Posterior vena cava (tissue), 2 donors: ENCODE results near the gene STUM. TPM values are rescaled to one million over a fixed set of nuclear protein-coding genes. Genes with fewer than 3 reads are reported as not detected.
"Not testable (repeated sequence)": the region's sequence is repeated elsewhere in the genome, so short reads cannot be mapped to it uniquely, and the experiment has no call there.

Source experiments
- DNase-seq: peaks from one replicate; pipeline ENCODE4 v3.0.0-alpha.2; 2020; ENCODE audit warnings: low spot score
- intact Hi-C, 2 donors: fragments of 100-400 bp; cut with DNase I; formaldehyde crosslinking; loops; one replicate each; pipeline versions ENCODE4 v1.14.1 to v1.14.2; 2022 to 2023
- long read RNA-seq, 2 donors: library from polyadenylated mRNA; unstranded; transcript quantifications; one replicate each; pipeline ENCODE4 v2.0.0, GENCODE V29; 2020 to 2021
- total RNA-seq, 2 donors: library from RNA; stranded (reverse); fragmentation: NEBNext Ultra II Directional; extraction: Animal tissue kit (Norgen Biotek cat#: 25700); gene quantifications; one replicate each; pipeline ENCODE4 v1.2.1, GENCODE V29; 2021
- donor health status: DM: yes; HTN: yes; CAD: no.
- donor health status: DM: yes; HTN: yes; CAD: no.

STUM gene, protein sequence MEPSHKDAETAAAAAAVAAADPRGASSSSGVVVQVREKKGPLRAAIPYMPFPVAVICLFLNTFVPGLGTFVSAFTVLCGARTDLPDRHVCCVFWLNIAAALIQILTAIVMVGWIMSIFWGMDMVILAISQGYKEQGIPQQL
- 1 to 10 TPM; 3.9 to 6.8 TPM for total RNA-seq
- long read RNA-seq, donor 1, partial matches to known transcripts = 0 of 1 reads
- long read RNA-seq, donor 1, other reads (novel, unspliced or antisense) = 1 of 1 reads
- long read RNA-seq, donor 2, partial matches to known transcripts = 0 of 3 reads
- long read RNA-seq, donor 2, other reads (novel, unspliced or antisense) = 3 of 3 reads

DNA sequence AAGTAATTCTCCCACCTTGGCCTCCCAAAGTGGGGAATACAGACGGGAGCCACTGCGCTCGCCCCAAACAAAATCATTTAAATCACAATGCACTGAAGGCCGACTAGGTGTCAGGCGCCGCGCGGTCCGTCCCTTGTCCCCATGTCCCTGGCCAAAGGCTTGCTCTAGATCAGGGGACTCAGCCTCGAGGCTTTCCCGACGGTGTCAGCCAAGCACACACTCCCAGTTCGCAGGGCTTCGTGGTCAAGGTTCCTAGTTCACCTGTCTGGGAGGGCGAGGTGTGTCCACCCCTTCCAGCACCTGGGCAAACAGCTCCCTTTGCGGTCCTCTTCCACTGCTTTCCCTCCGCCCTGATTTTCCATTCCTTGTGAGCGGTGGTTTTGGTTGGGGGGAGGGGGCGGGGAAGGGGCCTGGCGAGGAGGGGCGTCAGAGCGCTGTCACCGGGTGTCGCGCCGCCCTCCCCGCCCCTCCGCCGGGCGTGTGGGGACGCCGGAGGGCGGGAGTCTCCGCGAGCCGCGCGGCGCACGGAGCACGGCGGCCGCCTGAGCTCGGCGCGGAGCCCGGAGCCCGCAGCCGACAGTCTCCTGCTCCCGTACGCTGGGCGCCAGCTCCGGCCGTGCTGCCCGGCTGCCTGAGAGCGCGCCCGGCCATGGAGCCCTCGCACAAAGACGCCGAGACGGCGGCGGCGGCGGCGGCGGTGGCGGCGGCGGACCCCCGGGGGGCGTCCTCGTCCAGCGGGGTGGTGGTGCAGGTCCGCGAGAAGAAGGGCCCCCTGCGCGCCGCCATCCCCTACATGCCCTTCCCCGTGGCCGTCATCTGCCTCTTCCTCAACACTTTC, at the start of gene STUM:
Gene STUM (plus strand): TSS at position 509 of the 838 bp plus-strand sequence. CDS start 141 bp downstream, at position 650.
- no peak for DNase-seq
- intact Hi-C loops = loop anchor here (1.0 to 10.0 kb wide), 3 partner anchors 57 to 276 kb away; no protein-coding TSS in a partner anchor

DNA sequence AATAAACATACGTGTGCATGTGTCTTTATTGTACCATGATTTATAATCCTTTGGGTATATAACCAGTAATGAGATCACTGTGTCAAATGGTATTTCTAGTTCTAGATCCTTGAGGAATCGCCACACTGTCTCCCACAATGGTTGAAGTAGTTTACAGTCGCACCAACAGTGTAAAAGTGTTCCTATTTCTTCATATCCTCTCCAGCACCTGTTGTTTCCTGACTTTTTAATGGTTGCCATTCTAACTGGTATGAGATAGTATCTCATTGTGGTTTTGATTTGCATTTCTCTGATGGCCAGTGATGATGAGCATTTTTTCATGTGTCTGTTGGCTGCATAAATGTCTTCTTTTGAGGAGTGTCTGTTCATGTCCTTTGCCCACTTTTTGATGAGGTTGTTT, 48.9 kb upstream of the STUM start:
- DNase-seq, intact Hi-C loops: not testable (repeated sequence)

DNA sequence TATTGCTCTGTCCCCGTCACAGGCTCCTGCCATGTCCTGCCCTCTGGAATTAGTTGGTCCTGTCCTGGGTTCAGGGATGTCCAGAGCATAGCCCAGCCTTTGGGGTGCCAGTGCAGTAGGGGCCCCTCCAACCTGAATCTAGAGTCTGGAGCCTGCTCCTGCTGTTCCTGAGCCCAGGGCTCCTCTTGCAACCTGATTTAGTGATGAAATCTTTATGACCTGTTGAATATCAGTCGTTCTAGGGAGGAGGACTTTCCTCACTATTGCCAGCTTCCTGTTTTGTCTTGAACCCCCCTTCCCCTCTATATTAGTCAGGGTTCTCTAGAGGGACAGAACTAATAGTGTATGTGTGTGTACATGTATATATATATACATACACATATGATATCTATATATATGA, 42.5 kb upstream of the STUM start:
- intact Hi-C loops = no loop called here
- no peak for DNase-seq

DNA sequence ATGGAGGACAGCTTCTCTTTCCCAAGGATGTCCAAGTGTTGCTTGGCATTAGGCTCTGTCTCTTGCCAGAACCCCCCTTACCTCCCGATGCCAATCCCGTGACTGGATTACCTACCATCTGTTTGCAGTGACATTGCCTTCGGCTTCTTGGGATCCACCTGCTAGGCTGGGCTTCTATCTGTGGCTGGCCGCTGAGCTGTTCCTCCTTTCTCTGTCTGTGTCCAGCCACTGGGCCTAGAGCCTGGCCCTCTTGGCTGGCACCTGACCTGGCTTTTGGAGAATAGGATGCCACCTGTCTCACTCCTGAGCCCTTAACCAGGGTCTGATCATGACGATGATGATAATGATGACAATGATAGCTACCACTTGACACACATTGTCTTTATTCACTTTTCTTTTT, 41.6 kb upstream of the STUM start:
- intact Hi-C loops = no loop called here
- DNase-seq = no peak

- intact Hi-C loops = no loop called here
- no peak for DNase-seq
These were observed 38.1 kb upstream of the STUM start for GRCh38 chr1:226510453-226510852.

- intact Hi-C loops = no loop called here
- DNase-seq = no peak
These were observed 37.3 kb upstream of the STUM start for GRCh38 chr1:226511296-226511695.

GRCh38 chr1:226512076-226512728, 36.4 kb upstream of the STUM start:
- intact Hi-C loops = no loop called here
- no peak for DNase-seq

GRCh38 chr1:226518375-226518774, 30.2 kb upstream of the STUM start:
- intact Hi-C loops = no loop called here
- DNase-seq = no peak

GRCh38 chr1:226519135-226519534, 29.4 kb upstream of the STUM start:
- intact Hi-C loops = no loop called here
- DNase-seq = no peak

DNA sequence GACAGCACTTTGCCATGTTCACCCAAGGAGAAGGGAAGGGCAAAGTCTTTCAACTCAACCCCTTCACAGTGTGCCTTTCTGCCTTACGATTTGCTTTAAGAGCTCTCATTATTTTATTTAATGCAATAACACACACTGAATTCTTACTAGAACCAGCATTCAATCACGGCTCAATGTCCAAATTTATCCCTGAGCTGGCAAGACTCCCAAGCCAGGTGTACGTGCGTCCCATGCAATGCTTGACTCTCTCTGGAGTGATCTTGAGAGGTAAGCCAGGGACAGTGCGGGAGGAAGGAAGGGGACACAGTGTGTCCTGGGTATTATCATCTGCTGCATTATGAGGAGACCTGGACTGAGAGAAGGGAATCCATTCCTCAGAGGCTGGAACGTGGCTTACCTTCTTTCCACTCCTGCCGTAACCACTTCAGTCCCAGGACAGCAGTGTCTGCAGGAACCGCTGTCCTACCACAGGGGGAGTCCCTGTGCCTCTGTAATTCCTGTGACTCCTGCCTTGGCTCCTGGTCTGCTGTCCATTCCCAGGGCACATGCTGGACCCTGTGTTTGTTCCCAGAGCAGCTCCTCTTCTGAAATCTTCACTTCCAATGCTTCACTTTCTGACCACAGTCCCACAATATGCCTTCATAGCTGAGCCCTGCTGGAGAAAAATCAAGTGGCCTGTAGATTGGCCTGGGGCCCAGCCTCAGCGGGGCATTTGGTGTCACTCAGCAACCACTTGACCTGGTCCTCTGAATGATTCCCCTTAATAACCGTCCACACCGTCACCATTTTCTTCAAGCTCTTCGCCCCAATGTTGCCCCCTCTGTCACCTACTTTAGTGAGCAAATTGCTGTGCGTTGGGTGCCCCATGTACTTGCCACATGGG, 28.6 kb upstream of the STUM start:
- DNase-seq = no peak
- intact Hi-C loops = no loop called here

DNA sequence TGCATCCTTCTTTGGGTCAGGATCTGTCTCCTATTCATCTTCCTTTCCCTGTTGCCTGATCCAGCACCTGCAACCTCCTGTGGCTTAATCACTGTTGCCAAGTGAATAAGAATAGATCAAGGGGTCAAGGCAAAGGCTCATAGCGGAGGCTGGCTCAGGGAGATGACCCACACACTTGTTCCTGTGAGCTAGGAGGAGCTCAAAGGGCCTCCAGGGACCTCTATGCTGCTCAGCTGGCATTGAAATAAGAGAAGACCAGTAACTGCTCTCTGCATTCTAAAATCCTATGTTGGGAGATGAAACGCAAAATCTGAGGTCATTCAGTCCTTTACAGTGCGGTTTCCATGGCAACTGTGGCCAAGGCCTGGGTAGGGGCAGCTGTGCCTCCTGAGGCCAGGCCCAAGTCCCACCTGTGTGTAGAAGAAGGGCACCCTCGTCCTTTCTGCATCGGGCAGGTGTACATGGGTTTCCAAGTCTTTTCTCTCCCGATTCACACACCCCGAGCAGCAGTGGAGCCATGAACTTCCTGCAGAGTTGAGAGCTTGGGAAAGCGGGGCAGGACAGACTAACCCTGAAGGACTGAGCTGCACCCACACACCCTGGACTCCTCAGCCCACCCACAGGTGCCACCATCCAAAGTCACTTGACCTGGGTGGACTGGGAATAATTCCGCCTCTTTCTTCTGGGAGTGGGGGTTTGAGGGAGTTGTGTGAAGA, 27.8 kb upstream of the STUM start:
- DNase-seq = no peak
- intact Hi-C loops = no loop called here

GRCh38 chr1:226523646-226524406, 24.7 kb upstream of the STUM start:
- intact Hi-C loops = no loop called here
- no peak for DNase-seq

DNA sequence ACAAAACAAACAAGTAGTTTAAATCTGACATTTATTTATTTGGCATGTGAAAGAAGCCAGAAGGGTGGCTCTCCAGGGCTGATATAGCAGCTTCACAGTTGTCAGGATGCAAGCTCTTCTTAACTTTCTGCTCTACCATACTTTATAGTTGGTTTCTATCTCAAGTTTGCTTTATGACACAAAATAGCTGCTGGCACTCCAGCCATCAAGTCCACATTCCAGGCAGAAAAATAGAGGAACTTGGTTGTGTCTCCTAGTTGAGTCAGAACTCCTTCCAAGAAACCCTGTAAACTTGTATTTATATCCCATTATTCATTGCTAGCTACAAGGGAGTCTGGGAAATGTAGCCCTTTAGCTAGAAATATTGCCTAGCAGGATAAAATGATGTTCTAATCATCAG, 24.0 kb upstream of the STUM start:
- intact Hi-C loops = no loop called here
- DNase-seq = no peak

DNA sequence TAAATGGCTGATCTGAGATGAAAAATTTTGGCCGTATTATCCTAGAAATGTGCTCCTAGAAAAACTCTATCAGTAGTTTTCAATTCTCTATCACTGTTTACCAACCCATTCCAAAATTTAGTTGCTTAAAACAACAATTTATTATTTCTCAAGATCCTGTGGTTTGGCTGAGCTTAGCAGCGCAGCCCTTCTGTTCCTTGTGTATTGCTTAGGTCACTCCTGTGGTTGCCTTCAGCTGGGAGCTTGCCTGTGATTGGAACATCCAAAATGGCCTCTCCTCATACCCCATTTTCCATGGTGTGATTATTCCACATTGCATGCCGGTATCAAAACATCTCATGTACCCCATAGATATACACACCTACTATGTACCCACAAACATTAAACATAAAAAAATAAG, 22.8 kb upstream of the STUM start:
- no peak for DNase-seq
- intact Hi-C loops = no loop called here

- intact Hi-C loops = no loop called here
- no peak for DNase-seq
These were observed 21.6 kb upstream of the STUM start for GRCh38 chr1:226526801-226527595.

DNA sequence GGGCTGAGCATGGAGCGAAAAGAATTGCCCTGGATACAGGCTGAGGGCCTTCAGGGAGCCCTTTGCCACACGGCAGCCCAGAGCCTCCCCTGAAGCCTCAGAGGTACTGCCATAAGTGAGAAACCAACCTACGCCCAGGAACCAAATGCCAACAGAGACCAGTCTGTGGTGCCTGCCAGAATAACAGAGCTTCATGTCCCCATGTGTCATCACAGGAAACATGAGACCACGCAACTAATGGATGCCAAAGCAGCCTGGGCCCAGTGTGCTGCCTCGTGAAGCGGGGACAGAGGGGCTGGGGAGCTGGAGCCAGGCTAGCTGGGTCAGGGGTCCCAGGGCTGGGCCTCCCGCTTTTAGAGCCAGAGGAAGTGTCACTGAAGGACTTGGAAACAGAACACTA, 18.7 kb upstream of the STUM start:
- no peak for DNase-seq
- intact Hi-C loops = no loop called here

DNA sequence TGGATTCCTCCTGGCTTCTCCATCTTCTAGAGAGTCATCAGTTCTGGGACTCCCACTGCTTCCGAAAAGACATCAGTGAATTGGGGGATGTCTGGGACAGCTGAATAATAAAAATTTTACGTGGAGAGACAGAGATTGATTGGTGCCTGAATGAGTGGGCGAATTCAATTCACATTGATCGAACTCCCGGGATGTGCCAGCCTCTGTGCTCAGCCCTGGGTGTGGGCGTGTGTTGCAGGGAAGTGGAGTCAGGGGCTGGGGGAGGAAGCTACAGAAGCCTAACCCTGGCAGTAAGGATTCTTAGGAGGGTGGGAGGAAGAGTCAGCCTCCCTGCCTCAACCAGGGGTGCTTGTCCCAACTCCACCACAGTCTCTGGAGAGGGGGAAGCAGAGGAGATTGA, 18.0 kb upstream of the STUM start:
- intact Hi-C loops = no loop called here

More for the DNA sequence above, 18.0 kb upstream of the STUM start:
- DNase-seq = no peak
